NCI-H2171 treated with DMSO at 0.1 percent for 48 hours (cell line): ENCODE data around the gene SAFB2.

Experiments
- DNase-seq: peaks from one replicate; lab custom pipeline; 2025; lab: John Stamatoyannopoulos, UW

SAFB2 gene

GRCh38 chr19:5607318-5608275, 15.0 kb downstream of the SAFB2 start:
- DNase-seq = no peak

GRCh38 chr19:5605362-5605761, 17.2 kb downstream of the SAFB2 start:
- no peak for DNase-seq

- DNase-seq = no peak
These were observed 18.9 kb downstream of the SAFB2 start for GRCh38 chr19:5603626-5604025.

- DNase-seq = no peak
These were observed 21.8 kb downstream of the SAFB2 start for GRCh38 chr19:5600797-5601196.

GRCh38 chr19:5595745-5596144, 26.8 kb downstream of the SAFB2 start:
- no peak for DNase-seq

GRCh38 chr19:5595129-5595528, 27.4 kb downstream of the SAFB2 start:
- no peak for DNase-seq

- no peak for DNase-seq
These were observed 28.0 kb downstream of the SAFB2 start for GRCh38 chr19:5594521-5594950.

- DNase-seq = no peak
These were observed 29.0 kb downstream of the SAFB2 start for GRCh38 chr19:5593343-5594255.

- no peak for DNase-seq
These were observed 29.8 kb downstream of the SAFB2 start for GRCh38 chr19:5592531-5593342.

- no peak for DNase-seq
These were observed 31.1 kb downstream of the SAFB2 start for GRCh38 chr19:5591476-5591875.

- no peak for DNase-seq
These were observed 31.8 kb downstream of the SAFB2 start for GRCh38 chr19:5590865-5591154.

GRCh38 chr19:5590151-5590864, 32.3 kb downstream of the SAFB2 start:
- no peak for DNase-seq

- no peak for DNase-seq
These were observed 33.5 kb downstream of the SAFB2 start for GRCh38 chr19:5588906-5589676.

- no peak for DNase-seq
These were observed 34.1 kb downstream of the SAFB2 start for GRCh38 chr19:5588441-5588840.

GRCh38 chr19:5587661-5588060, 34.9 kb downstream of the SAFB2 start:
- no peak for DNase-seq

GRCh38 chr19:5587071-5587455, 35.5 kb downstream of the SAFB2 start:
- DNase-seq = no peak

GRCh38 chr19:5586300-5587070, 36.1 kb downstream of the SAFB2 start:
- DNase-seq = no peak

GRCh38 chr19:5585461-5586299, 36.9 kb downstream of the SAFB2 start:
- peak; percentile 39 for DNase-seq

GRCh38 chr19:5580161-5580571, 42.4 kb downstream of the SAFB2 start:
- DNase-seq = no peak
